ENCODE measurements around the gene NPW.
A peak's percentile ranks its signal among the peaks of the same experiment; 100 is the strongest.

Gene NPW

DNA sequence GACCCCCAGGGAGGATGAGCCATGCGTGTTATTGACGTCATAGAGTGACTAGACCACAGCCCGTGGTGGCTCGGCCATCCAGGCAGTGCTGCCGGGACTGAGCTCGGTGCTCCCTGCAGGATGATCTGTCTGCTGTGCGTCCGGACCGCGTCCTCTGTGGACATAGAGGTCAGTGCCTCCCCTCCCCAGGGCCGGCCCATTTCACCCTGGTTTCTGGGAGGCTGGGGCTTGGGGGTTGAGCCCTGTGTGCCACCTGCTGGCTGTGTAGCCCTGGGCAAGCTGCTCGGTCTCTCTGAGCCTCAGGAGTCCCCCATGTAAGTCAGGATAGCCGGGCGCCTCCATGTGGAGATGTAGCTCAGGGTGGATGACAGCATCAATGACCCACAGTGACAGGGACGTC is 36.5 kb downstream of the NPW start:
- DNase-seq, result no peak

DNA sequence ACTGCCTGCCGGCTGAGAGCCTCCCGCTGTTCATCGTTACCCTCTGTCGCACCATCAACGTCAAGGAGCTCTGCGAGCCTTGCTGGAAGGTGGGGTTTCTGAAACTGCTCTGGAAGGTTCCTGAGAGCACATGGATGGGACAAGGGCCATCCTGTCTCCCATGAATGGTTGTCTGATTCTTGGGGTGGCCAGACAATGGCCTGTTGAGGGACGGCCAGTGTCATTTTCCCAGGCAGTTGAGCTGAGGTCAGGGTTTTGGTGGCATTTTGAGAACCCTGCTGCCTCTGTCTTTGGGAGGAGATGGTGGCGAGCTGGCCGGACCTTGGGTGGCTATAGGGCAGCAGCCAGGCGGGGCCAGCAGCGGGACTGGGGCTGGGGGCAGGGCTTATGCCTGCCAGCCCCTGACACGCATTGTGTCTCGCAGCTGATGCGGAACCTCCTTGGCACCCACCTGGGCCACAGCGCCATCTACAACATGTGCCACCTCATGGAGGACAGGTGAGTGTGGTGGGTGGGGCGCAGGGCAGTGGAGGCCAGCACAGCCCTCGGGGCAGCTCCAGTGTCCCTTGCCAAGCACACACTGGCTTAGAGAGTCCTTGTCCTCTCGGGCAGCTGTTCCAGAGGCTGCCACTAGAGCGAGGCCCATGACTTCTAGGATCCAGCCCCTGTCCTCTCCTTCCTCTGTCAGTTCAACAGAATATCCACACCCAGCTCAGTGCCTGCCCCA is 37.3 kb downstream of the NPW start:
- DNase-seq, result peak; percentile 47

DNA sequence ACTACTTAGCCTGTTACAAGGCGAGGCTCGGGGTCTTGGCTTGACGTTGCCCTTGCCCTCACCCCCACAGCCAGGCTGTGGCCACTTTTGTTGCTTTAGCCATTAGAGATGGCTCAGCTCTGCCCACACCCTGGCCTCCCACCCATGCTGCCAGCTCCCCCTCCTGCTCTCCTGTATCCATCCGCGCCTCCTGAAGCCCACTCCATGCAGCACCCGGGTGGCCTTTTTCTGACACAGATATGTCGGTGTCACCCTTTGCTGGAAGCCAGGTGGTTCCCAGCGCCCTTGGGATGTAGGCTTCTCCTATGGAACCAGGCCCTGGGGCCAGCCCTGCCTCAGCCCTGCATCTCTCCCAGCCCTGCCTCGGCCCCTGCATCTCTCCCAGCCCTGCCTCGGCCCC is 37.9 kb downstream of the NPW start:
- DNase-seq, result no peak

DNA sequence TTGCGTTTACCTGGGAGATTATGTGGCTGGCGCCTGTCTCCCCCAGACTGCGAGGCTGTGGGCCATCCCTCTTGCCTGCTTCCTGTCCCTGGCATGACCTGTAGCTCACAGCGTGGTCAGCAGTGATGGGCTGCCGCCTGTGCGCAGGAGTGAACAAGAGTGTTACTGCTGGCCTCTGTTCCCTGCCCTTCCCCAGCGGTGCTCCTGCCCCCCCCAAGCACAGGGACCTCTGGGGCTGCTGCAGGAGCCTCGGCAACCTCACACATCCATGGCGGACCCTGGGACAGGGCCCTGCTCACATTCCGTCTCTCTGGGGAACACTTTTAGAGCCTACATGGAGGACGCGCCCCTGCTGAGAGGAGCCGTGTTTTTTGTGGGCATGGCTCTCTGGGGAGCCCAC is 38.8 kb downstream of the NPW start:
- no peak for DNase-seq

DNA sequence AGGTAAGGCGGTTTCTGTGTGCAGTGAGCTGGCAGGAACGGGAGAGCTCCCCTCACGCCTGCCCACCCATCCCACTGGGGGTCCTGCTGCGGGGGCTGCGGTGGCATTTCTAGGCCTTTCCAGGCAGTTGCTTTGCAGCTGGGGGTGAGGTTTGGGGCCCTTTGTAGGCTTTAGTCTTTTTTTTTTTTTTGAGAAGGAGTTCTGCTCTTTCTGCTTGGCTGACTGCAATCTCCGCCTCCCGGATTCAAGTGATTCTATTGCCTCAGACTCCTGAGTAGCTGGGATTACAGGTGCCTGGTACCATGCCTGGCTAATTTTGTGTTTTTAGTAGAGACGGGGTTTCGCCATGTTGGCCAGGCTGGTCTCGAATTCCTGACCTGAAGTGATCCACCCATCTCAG is 39.3 kb downstream of the NPW start:
- DNase-seq, result no peak

DNA sequence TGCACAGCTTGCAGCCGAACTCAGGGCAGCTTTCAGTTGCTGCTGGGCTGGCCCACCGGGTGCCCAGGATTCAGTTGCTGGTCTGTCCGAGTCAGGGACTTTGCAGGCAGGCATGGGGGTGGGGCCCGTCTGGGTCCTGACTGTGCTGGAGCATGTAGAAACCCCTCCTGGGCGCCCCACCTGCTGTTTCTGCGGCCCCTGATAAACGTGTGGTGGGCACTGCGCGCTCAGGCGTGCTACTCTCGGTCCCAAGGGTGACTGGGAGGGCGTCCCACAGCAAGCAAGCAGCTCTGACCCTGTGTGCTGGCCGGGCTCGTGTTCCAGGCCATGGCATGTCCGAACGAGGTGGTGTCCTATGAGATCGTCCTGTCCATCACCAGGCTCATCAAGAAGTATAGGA is 40.8 kb downstream of the NPW start:
- no peak for DNase-seq

DNA sequence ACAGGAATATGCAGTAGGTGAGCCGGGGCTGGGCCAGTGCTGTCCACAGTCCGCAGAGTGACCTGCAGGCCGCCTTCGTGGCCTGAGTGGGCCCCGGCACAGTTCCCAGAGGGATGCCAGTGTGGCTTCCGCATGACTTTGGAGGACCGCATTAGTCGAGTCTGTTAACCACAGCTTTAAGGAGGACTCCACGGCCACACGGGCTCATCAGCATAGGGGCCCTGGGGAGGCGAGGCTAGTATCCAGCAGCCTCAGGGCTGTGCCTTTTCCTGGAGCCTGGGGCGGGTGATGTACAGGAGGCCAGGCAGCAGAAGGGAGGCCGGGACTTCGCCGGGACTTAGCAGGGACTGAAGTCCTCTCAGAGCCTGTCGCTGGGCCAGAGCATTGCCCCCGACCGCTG is 41.4 kb downstream of the NPW start:
- DNase-seq, result no peak

DNA sequence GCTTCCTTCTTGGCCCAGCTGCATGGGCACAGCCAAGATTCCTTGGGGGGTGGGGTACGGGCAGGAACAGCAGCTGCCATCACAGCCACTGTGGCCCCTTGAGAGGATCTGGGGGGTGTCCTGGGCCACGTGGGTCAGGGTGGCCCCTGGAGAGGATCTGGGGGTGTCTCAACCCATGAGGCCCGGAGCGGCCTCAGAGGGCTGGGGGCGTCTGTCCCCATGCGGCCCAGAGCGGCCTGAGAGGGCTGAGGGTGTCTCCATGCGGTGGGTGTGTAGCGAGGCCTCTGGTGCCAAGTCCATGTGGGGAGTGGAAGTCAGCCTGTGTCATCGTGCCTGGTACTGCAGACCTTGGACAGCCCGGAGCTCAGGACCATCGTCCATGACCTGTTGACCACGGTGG is 41.9 kb downstream of the NPW start:
- DNase-seq, result no peak

DNA sequence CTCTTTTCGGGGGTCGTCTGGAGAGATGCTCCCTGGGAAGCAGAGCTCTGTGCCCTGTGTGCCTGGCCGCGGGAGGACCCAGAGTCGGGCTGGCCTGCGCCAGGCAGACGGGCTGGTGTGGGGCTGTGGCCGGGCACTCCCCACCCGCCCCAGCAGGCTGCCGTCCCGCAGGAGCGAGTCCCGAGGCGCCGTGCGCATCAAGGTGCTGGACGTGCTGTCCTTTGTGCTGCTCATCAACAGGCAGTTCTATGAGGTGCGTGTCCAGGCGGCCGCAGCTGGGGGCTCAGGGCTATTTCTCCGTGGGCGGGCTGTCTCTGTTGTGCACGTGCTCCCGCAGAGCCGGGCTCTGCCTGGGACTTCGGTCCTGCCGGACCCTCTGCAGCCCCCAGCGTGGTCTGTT is 43.2 kb downstream of the NPW start:
- no peak for DNase-seq

DNA sequence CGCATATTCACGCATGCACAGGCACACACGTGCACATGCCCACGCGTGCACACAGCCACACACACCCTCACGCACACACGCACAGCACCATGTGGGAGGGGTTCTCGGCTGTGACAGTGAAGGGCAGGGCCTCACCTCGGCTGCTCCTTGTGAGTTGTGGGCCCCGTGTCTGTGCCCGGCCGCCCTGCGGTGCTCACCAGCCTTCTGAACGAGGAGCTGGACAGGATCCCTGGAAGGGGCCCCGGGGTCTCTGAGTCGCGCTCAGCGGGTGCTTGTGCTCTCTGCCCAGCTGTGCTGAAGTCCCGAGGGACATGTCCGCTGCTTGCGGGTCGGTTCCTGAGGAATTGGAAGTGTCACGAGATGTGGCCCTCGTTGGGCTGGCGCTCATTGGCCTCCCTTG is 44.3 kb downstream of the NPW start:
- DNase-seq, result no peak

DNA sequence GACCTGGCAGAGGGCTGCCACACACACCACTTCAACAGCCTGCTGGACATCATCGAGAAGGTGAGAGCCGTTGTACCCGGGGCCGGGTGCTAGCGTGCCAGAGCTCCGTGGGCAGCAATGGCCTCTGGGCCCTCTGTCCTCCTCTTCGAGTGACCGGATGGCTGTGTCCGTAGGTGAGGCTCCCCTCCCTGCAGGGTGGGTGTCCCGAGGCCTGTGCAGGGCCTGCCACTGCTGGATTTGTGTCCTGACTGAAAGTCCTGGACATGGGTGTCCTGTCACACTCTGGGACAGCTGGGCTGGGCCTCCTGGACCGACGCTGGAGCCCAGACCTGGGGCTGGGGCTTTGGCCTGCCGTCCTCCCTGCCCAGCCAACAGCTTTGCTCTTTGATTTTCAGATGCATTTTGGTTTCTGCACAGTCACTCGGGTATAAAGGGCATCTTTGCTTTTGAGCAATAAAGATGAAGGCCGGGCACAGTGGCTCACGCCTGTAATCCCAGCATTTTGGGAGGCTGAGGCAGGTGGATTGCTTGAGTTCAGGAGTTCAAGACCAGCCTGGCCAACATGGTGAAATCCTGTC is 44.9 kb downstream of the NPW start:
- no peak for DNase-seq

DNA sequence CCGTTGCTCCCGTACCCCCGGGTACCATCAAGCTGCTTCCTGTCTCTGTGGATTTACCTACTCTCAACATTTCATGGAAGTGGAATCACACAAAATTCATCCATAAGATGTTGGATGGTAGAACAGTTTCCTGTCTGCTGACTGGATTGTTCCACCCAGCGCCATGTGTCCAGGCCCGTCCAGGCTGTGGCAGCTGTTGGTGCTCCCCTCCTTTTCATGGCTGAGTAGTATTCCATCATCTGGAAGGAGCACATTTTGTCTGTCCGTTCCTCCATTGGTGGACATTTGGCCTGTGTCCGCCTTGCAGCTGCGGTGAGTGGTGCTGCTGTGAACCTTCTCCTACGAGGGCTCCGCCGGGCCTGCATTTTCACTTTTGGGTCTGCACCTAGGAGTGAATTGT is 46.6 kb downstream of the NPW start:
- no peak for DNase-seq

Measured in NCI-H510A treated with DMSO at 0.1 percent for 48 hours (cell line).